HG03196 (cell line): Measurements from ENCODE around the gene NEMF.
A peak's percentile ranks its signal among the peaks of the same experiment; 100 is the strongest.
"Not testable (repeated sequence)": the region's sequence is repeated elsewhere in the genome, so short reads cannot be mapped to it uniquely, and the experiment has no call there.

Experiments used
- ATAC-seq: cut with Tn5 transposase; IDR thresholded peaks from one replicate; pipeline ENCODE4 v1.9.1; 2021; ENCODE audit not compliant: unreplicated experiment

NEMF gene, protein sequence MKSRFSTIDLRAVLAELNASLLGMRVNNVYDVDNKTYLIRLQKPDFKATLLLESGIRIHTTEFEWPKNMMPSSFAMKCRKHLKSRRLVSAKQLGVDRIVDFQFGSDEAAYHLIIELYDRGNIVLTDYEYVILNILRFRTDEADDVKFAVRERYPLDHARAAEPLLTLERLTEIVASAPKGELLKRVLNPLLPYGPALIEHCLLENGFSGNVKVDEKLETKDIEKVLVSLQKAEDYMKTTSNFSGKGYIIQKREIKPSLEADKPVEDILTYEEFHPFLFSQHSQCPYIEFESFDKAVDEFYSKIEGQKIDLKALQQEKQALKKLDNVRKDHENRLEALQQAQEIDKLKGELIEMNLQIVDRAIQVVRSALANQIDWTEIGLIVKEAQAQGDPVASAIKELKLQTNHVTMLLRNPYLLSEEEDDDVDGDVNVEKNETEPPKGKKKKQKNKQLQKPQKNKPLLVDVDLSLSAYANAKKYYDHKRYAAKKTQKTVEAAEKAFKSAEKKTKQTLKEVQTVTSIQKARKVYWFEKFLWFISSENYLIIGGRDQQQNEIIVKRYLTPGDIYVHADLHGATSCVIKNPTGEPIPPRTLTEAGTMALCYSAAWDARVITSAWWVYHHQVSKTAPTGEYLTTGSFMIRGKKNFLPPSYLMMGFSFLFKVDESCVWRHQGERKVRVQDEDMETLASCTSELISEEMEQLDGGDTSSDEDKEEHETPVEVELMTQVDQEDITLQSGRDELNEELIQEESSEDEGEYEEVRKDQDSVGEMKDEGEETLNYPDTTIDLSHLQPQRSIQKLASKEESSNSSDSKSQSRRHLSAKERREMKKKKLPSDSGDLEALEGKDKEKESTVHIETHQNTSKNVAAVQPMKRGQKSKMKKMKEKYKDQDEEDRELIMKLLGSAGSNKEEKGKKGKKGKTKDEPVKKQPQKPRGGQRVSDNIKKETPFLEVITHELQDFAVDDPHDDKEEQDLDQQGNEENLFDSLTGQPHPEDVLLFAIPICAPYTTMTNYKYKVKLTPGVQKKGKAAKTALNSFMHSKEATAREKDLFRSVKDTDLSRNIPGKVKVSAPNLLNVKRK

DNA sequence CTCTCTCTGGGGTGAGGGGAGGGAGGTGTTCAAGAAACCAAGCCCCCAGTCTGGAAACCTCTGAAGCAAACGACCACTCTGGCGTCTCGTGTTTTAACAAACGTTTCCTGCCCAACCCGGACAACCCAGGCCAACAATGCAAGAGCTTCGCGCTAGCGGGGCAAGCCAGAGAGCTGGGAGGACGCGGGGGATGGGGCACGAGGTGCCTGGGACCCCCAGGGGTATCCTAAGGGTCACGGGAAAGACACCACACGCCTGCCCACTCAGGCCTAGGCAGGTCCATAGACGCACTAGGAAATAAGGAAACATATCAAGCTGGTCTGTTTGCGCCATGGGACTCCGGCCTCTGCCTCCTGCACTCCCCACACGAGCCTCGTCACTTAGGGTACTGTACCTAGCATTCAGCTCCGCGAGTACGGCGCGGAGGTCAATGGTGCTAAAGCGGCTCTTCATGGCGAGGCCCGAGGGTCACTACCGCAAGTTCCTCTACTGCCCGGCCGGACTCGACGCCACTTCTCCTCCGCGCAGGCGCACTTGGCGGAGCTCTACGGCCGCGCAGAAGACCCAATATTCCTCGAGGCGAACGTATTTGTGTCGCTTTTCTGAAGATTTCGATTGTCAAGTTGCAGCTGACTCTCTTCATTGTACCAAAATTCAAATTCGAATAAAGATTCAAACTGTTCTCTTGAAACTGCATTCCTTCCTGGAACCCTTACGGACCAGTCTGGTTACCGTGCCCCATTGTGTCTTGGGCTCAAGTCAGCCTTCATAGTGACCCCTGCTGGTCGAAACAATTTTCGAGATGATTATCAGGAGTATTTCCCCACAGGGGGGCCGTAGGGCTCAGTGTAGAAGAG is at the start of gene NEMF:
NEMF (minus strand) TSS at position 488 of the 857 bp plus-strand sequence; CDS start at position 453, 35 bp downstream.
- peak; percentile 82 for ATAC-seq

DNA sequence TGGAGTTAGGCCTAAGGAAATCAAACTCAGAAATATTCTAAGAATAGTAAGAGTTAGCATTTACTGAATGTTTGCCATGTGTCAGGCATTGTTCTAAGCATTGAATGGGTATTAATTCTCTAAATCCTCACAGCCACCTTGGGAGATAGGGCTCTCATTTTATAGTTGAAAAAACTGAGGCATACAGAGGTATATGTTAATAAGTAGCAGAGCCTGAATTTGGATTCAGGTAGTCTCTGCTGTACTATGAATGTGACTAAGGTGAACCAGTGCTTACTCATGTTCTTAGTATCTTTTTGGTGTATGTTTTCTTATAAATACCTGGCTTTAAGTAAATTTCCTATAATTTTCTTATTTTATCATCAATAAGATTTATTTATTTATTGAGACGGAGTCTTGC is 48.4 kb upstream of the NEMF start:
- no peak for ATAC-seq

DNA sequence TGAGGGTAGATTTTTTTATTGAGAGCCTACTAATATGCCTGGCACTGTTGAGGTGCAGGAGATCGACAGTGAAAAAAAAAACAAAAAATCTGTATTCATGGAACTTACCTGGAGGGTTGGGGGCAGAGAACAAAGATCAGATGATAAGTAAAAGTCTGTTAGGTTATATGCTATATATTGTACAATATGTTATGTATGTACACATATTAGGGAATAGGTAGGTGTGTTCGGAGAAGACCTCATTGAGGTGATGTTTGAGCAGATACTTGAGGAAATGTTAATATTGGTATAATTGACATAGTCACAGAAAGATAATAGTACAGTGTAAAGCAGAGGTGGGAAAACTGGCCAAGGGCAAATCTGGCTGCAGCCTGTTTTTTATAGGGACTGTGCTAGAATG is 45.9 kb upstream of the NEMF start:
- ATAC-seq: no peak

DNA sequence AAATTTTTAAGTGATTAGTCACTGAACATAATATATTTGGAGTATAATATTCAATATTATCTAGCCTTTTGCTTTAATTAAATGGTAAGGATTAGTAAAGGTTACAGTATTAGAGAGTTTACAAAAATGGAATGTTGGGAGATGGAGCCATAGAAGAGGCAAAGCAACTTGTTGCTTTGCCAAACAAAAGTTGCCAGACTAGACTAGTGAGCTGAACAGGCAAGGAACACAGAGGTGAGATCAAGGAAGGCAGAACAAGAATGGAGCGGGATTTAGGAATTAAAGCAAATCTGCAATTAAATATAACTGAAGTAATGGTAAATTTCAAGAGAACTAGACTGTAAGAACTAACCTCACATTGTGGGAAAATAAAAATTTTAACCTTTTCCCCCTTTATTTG is 45.4 kb upstream of the NEMF start:
- ATAC-seq: no peak

DNA sequence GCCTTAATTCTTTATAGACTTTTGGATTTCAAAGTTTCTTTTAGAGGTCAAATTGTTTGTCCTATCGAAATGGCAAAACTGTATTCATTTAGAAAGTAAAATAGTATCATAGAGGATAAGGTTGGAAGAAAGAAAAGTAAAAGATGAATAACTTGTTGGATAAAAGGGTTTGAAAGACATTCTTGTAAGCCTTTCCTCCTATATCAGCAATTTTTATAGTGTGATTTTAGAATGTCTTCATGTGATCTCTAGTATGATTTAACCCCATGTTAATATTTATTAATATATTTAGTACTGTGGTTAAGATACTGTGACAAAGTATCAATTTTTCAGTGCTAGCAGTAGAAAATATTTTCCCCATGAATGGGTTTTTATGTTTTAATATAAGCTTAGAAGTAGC is 44.8 kb upstream of the NEMF start:
- ATAC-seq: no peak

DNA sequence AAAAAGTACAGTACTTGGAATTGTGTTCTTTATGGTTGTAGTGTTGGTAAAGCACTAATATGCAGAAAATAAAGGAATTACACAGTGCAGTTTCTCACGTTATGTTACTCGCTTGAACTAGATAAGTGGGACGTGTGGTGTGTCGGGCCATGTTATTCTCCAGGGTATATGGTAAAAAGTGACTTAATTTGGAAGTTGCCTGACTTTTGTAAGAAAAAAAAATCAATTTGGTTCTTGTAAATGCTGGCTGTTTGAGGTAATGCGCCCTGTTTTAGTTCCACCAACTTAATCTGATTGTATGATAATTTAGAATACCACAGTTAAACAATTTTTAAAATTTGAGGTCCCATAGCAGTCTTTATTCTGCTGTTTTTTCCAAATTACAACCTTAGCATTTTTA is 44.4 kb upstream of the NEMF start:
- no peak for ATAC-seq

DNA sequence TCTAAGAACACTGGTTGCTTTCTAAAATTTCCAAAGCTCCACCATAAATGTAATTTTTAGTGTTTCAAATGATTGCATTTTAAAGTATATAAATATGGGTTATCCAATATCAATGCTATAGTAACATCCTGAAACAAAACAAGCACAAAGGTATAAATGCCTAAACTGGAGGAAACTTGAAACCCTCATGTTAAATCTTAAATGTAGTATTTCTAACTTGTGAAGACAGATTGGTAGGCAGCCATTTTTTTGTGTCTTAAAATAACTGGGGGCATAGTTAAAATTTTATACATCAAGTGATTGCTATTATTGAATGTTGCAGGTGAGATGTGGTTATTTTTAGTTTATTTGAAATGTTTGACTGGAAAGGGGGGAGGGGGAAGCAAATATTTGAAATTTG is 43.7 kb upstream of the NEMF start:
- ATAC-seq: not testable (repeated sequence)

DNA sequence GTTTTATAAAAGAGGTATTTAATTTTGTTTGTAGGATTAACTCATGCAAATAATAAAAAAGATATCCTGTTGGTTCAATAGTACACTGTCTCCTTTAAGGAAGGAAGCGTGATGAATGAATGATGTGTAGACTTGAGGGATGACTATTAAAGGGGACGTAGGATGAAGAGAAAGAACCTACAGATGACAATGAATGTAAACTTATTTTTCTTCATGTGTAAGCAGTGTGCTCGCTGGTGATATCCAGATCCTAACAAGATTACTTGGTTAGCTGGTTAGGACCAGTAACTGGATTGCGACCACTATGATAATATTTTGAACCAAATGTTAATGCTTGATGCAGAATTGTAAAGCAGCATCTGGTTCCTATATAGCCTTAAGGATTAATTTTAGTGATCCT is 42.9 kb upstream of the NEMF start:
- no peak for ATAC-seq

DNA sequence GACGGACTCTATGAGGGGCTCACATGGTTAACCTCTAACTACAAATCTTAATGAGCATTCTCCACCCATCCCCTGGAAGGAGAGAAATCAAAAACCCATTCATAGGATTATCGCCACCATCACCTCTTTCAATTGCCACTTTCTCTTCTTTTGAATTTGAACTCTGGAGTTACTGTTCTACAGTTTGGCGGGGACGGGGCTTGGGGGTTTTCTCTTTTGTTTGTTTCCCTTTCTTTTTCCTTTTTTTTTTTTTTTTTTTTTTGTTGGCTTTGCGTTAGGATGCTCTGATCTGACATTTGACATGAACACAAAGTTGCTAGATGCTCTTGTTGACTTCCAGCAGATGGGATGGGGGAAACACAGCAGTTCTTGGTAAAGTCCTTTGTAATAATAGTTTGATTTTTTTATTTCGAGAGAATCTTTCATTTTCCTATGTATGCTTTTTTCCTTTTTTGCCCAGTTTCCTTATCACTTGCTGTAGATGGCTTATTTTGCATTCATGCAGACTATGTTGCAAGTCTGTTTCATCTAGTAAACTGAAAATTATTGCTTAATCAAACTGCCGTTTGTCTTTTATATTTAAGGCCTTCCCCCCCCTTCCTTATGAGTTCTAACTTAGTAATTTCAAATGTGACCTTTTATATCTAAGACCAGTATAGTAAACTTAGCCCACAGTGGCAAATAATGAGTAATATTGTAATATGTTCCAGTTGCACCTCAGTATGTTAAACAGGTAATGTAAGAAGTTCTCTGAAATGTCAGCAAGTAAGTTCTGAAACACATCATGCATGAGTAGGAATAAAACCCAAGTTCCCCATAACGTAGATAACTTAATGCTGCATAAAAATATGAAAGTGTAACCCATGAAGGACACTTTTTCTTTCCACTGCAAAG is 41.9 kb upstream of the NEMF start:
- not testable (repeated sequence) for ATAC-seq

DNA sequence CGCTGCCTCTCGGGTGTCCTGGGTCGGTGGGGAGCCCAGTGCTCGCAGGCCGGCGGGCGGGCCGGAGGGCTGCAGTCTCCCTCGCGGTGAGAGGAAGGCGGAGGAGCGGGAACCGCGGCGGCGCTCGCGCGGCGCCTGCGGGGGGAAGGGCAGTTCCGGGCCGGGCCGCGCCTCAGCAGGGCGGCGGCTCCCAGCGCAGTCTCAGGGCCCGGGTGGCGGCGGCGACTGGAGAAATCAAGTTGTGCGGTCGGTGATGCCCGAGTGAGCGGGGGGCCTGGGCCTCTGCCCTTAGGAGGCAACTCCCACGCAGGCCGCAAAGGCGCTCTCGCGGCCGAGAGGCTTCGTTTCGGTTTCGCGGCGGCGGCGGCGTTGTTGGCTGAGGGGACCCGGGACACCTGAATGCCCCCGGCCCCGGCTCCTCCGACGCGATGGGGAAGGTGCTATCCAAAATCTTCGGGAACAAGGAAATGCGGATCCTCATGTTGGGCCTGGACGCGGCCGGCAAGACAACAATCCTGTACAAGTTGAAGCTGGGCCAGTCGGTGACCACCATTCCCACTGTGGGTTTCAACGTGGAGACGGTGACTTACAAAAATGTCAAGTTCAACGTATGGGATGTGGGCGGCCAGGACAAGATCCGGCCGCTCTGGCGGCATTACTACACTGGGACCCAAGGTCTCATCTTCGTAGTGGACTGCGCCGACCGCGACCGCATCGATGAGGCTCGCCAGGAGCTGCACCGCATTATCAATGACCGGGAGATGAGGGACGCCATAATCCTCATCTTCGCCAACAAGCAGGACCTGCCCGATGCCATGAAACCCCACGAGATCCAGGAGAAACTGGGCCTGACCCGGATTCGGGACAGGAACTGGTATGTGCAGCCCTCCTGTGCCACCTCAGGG is 41.0 kb upstream of the NEMF start:
- peak; percentile 25 for ATAC-seq

DNA sequence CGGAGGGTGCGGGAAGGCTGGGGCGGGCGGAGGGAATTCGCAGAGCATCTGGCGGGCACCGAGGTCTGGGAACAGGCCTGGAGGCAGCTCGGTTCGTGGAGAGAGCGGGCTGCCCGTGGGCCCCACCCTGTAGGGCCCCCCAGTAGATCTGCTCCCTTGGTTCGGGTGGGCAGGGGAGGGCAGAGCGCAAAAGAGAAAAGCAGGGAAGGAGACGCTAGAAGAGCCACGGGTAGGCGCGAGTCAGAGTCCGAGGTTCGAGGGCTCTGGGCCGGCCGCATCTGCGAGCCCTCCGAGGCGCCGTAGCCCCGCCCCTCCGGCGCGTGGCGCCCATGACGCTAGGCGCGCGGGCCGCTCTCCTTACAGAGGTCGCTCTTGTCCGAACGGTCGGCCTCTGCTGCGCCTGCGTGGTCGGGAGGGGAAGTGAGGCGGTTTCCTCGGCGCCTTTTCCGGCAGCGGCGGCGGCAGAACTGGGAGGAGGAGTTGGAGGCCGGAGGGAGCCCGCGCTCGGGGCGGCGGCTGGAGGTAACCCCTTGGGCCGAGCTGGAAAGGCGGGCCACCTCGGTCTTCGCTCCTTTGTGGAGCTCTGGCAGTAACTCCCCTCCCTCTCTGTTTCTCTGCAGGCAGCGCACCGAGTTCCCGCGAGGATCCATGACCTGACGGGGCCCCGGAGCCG is 40.2 kb upstream of the NEMF start, which contains the start of gene ARF6:
ARF6 (plus strand) TSS at position 447 of the 673 bp plus-strand sequence. CDS start 655 bp downstream, outside the sequence.
- ATAC-seq: peak; percentile 79

DNA sequence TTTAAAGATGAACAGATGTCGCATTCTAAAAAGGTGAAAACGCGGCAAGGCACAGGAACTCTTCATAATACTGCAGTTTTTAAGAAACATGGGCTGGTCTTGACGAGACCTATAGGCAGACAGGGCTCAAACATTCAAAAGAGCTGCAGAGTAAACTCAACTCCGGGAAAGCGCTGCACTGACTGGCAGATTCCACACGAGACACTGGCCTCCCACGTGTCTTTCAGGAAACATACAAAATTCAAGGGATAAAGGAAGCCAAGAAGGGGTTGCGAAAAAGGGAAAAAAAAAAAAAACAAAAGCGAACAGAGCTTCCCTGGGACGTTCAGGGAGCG is 39.7 kb upstream of the NEMF start:
- peak; percentile 25 for ATAC-seq

DNA sequence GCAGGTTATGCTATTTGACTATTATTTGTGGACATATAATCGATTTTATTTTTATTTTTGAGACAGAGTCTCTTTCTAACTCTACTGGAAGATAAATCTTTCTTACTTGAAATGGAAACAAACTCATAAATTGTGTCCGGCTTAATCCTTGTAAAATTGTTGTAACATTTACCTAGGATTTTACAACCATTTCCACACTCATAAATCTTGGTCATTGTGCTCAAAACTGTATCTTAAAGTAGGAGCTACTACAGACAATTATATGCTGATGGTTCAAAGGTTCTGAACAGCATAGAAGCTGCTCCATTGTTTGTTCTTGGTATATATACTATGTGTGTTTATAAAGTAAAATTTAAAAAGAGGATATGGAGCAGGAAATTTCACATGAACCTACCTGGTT is 35.7 kb upstream of the NEMF start:
- no peak for ATAC-seq

DNA sequence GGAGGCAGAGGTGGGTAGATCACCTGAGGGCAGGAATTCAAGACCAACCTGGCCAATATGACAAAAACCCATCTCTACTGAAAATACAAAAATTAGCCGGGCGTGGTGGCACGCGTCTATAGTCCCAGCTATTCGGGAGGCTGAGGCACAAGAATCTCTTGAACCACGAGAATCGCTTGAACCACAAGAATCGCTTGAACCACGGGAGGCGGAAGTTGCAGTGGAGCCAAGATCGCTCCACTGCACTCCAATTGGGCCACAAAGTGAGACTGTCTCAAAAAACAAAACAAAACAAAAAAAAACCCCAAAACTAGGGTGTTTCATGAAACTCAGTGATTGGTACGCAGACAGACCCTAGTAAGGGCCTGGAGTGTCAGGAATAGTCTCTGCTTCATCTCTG is 33.9 kb upstream of the NEMF start:
- no peak for ATAC-seq

DNA sequence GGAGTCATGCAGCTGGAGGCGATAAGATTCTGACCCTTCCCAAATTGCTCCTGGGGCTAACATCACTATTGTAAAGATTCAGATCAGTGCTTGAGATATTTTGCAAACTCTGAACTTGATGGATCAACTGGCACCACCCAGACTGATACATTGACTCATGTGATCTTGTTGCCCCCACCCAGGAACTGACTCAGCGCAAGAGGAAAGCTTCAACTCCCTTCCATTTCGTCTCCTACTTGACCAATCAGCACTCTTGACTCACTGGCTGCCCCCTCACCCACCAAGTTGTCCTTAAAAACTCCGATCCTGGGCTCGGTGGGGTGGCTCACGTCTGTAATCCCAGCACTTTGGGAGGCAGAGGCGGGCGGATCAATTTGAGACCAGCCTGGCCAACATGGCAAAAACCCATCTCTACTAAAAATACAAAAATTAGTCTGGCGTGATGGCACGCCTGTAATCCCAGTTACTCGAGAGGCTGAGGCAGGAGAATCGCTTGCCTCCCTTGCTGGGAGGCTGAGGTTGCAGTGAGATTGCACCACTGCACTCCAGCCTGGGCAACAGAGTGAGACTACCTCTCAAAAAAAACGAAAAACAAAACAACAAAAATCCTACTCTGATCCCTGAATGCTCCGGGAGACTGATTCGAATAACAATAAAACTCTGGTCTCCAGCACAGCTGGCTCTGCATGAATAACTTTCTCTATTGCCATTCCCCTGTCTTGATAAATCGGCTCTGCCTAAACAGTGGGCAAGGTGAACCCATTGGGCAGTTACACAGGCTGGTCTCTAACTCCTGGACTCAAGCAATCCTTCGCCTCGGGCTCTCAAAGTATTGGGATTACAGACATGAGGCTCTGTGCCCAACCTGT is 30.5 kb upstream of the NEMF start:
- no peak for ATAC-seq

DNA sequence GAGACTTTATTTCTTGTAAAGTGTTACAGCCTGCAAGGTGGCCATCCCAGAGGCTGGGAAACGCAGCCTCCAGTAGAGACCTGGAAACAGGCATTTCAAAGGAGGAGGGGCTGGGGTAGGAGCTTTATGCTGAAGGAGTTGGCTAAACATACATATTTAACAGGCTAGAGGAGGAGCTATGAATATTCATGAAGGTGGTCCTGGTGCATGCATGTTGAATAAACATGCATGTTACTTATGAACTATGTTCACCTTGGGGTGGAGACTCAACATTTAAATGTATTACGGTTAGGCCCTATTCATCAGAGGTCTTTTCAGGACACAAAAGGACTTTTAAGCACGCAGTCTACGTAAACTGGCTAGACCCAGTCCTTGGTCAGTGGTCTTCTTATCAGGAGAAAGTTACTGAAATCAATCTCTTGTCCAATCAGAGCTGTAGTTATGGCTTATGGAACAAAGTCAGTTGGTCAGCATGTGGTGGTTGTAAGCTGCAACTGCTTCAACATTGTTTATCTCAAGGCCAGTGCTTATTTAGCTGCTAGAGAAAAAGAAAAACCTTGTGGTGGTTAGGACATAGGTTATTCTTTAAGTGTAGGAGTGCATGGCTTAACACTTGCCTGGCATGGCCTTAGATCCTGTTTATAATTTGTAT is 28.9 kb upstream of the NEMF start:
- no peak for ATAC-seq
